Heart left ventricle (tissue), 13 donors: ENCODE results near the gene STK32C.

Experiments used
- POLR2A ChIP-seq, 2 donors: fragments of 450-650 bp; IDR thresholded peaks; one replicate each; pipeline ENCODE4 v1.6.1; 2017; ENCODE audit warnings: antibody characterized with exemption in 2 of 2, mild to moderate bottlenecking in 2 of 2, moderate library complexity in 2 of 2
- TF ChIP-seq, protein P1 (sequence below), 12 donors: fragments of 200-600 bp; sonication (generic) in 4 of 12; IDR thresholded peaks; one replicate each; pipeline versions ENCODE4 v1.5.0 to v1.8.0; 2018 to 2022; ENCODE audit warnings: antibody characterized with exemption in 12 of 12, mild to moderate bottlenecking in 5 of 12
- donor health status: ischemic (EF 13 %, LVEDD 7.1; RV severe dilation, severe dysfunction).
- donor health status: DM: no; HTN: yes; CAD: no.
- donor health status: DM: no; HTN: no; CAD: no.
- donor health status: ischemic (EF 25% LVEDD 6.9; RV normal size, moderate dysfunction).
- donor health status: ischemic (EF 25% LVEDD 5.7; RV mildly dilated, moderate dysfunction).
- donor health status: ischemic (EF 35%, LVEDD 5.7; RV mildly dilated, moderate dysfunction).
- donor health status: nonischemic (EF 11% LVEDD 7.7; RV severe dilation, severe dysfunction).
- donor health status: DM: yes; HTN: yes; CAD: no.
- donor health status: PGD.
- donor health status: ischemic (EF 29% LVEDD 5.4; RV normal size, mild dysfunction).
- donor health status: nonischemic (EF 23%, LVEDD 6.1; RV moderate dilation, normal function).

DNA sequence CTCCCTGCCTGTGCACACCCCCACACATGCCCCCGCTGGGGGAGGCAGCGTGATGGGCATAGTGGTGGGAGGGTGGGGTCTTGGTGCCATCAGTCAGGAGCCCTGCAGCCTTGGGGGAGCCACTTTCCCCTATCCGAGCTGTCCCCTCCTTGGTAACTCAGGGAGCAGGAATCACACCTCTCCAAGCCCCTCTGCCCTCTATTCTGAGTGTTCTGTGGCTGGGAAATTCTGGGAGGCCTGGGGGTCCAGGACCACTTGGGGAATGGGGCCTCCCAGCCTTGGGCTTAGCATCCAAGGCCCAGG, 109.7 kb downstream of the STK32C start:
- TF ChIP-seq, protein P1, sequence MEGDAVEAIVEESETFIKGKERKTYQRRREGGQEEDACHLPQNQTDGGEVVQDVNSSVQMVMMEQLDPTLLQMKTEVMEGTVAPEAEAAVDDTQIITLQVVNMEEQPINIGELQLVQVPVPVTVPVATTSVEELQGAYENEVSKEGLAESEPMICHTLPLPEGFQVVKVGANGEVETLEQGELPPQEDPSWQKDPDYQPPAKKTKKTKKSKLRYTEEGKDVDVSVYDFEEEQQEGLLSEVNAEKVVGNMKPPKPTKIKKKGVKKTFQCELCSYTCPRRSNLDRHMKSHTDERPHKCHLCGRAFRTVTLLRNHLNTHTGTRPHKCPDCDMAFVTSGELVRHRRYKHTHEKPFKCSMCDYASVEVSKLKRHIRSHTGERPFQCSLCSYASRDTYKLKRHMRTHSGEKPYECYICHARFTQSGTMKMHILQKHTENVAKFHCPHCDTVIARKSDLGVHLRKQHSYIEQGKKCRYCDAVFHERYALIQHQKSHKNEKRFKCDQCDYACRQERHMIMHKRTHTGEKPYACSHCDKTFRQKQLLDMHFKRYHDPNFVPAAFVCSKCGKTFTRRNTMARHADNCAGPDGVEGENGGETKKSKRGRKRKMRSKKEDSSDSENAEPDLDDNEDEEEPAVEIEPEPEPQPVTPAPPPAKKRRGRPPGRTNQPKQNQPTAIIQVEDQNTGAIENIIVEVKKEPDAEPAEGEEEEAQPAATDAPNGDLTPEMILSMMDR (IDR thresholded peaks at IDR 0.05) = no peak
- no peak for TF ChIP-seq POLR2A (IDR thresholded peaks at IDR 0.05)
